Stimulated activated CD4-positive, alpha-beta T cell treated with anti-CD3 and anti-CD28 coated beads, Interleukin-15, amount 100 ng/mL, for 48 hours (primary cell): ENCODE measurements around the gene CACNA1I.

Experiments used
- DNase-seq, 2 donors: peaks; one replicate each; pipeline ENCODE4 v3.0.0-alpha.2; 2020; ENCODE audit warnings: low read depth in 2 of 2

Gene CACNA1I

GRCh38 chr22:39535831-39536449 lies 34.6 kb upstream of the CACNA1I start:
- DNase-seq = no peak

DNA sequence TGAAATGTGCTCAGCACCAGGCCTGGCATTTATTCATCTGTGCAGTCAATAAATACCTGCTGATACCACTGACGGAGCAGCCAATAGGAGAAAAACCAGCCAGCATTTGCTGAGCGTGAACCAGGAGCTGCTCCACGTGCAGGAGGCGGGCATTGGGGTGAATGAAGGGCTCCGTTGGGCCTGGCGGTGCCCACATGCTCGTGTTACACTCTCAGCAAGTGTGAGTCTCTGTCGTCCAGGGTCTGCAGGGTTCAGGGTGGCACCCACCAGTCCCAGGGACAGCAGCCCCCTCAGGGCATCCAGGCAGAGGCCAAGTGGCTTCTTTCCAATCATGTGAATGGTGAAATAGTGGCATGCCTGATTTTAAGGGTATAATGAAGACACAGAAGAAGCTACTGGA lies 33.8 kb upstream of the CACNA1I start:
- no peak for DNase-seq

- DNase-seq = no peak
These were observed 32.6 kb upstream of the CACNA1I start for GRCh38 chr22:39537975-39538374.

DNA sequence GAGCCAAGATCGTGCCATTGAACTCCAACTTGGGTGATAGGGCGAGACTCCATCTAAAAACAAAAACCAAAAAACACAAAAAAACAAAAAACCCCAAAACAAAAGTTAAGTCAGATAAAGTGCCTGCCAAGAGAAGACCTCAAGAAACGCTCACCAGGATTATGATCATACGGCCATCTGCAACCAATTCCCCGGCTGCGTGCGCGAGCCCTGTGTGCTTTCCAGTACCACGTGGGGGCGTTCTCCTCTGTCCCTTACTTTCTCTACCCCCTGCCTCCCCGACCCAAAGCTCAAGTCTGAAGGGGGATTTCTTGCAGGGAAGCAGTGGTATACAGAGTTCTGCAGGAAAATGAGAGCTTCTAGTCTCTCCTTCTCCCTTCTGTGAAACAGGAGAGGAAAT lies 27.5 kb upstream of the CACNA1I start:
- DNase-seq = no peak

DNA sequence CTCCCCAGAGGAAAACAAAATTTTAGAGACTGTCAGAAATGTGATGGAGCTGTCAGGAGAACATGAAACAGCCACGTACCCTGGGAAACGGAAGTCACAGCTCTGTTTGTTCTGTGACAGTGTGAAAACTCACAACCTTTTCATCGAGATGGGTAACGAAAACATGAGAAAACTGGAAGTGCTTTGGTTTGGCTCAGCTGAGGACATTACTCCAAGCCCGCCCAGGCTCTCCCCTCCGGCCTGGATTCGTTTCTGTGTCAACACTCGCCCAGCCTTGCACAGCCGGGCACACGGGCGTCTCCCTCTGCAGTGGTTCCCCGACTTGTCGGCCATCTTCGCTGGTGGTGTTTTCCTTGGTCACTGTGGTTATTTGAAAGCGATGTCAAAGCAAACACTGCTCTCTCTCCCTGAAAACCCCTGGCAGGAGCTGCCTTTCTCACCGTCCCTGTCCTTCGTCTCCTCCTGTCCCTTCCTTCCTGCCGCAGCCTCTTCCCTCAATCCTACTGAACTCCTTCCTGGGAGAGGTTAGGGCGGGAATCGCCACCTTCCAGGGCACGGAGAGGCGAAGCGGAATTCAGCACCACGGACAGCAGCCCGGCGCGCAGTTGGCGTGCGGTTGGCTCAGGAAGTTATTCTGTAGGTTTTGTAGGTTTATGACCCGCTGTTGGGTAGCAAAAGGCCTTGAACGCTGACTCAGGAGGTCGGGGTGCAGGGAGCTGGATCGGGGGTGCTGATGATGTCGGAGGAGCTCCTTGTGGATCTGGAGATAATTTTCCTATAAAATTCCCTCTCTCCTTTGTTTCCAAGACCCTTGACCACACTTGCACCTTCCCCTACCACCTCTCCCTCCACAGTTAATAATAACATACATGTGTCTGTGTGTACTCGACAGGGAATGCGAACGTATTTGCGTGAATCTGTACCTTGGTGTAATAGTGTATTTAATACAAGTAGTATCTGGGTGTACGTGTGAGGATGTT lies 24.9 kb upstream of the CACNA1I start:
- peak in 1 of 2 donors; percentile 46 for DNase-seq

- DNase-seq = no peak
These were observed 23.5 kb upstream of the CACNA1I start for GRCh38 chr22:39546889-39547586.

- DNase-seq = no peak
These were observed 23.0 kb upstream of the CACNA1I start for GRCh38 chr22:39547587-39547947.

- no peak for DNase-seq
These were observed 17.1 kb upstream of the CACNA1I start for GRCh38 chr22:39553429-39553828.

- DNase-seq = no peak
These were observed 16.4 kb upstream of the CACNA1I start for GRCh38 chr22:39554151-39554550.

- no peak for DNase-seq
These were observed 13.3 kb upstream of the CACNA1I start for GRCh38 chr22:39556970-39557841.

- DNase-seq = no peak
These were observed 12.3 kb upstream of the CACNA1I start for GRCh38 chr22:39558254-39558727.

- DNase-seq = no peak
These were observed 11.6 kb upstream of the CACNA1I start for GRCh38 chr22:39558950-39559349.

GRCh38 chr22:39559456-39560105 lies 11.0 kb upstream of the CACNA1I start:
- no peak for DNase-seq

DNA sequence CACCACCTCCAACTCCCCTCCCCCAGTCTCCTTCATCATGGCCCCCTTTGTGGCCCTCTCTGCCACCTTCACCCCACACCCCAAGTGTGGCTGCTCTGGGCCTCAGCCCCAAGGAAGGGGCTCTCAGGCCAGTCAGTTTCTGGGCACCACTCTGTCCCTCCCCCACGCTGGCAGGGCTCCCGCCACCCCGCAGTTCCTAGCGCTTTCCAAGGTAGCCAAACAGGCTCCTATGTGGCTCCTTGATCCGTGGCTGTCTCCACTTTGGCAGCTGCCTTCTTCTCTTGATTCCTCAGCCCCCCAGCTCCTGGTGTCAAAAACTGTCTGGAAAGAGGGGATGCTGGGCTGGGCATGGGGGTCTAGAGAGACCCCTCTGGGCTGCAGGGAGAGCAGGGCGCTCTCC lies 10.4 kb upstream of the CACNA1I start:
- DNase-seq = no peak

DNA sequence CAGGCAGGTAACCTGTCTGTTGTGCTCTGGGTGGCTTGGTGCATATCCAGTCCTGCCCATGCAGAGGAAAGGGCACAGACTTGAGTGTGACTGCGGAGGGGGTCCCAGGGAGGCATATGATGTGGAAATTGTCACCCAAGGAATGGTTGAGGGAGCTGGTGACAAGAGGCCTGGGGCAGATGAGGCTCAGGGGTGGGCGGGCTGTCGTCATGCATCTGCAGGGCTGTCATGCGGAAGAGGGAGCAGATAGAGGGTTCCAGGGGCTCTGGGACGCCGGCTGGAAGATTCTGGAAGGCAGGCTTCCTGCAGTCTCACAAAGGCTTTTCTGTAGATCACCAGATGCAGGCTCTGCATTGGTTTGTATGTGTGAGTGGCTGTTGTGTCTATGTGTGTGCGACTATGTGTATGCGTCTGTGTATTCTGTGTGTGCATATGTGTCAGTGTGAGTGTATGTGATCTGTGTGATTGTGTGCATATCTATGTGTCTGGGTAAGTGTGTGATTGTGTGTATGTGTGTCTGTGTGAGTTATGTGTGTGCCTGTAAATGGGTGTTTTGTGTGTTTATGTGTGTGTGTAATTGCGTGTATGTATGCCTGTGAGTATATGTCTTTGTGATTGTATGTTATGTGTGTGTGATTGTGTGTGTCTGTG lies 7.6 kb upstream of the CACNA1I start:
- DNase-seq = no peak

GRCh38 chr22:39563571-39564428 lies 6.8 kb upstream of the CACNA1I start:
- no peak for DNase-seq

GRCh38 chr22:39565414-39565944 lies 5.1 kb upstream of the CACNA1I start:
- DNase-seq = no peak

DNA sequence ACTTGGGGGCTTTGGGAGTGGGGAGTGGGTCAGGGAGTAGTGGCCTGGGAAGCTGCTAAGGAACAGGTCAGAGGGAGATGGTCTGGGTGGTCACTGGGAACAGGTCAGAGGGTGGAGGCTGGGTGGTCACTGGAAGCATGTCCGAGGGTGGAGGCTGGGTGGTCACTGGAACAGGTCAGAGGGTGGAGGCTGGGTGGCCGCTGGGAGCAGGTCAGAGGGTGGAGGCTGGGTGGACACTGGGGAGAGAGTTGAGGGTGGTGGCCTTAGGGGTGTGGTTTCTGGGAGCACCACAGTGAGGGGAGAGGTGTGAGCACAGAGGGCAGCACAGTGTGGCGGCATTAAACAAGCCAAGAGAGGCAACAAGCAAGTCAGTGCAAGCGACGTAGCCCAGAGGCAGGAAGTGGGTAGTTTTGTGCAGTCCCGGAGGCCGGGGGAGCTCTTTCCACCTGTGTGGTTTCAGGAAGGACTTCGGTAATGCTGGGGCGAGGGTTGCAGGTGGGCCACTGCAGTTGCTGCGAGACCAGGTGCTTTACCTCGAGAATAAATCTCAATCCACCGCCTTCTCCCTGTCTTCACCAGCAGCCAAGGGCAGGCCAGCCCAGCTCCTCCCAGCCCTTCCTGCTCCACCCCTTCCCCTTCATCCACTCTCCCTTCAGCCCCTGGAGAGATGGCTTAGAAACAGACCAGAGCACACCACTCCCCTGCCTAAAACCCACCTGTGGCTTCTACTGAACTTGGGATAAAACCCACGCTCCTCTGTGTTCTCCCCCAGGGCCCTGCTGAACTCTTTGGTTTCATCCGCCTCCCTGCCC lies 3.2 kb upstream of the CACNA1I start:
- DNase-seq = peak in 1 of 2 donors; percentile 17
